GM12878 (cell line): ENCODE results near the gene BORCS6. TPM values are rescaled to one million over a fixed set of nuclear protein-coding genes. Genes with fewer than 3 reads are reported as not detected.

ENCODE experiments used
- ATAC-seq: fragments of 200-7000 bp; cut with Tn5 transposase; 3 replicates; pipeline ENCODE4 v1.9.1; 2020; ENCODE audit warnings: mild to moderate bottlenecking, moderate library complexity
- BruUV-seq: library from RNA; stranded (reverse); fragments of 400-500 nt; replicated peaks from 2 replicates; lab custom pipeline; 2021; lab: Mats Ljungman, UMichigan
- CTCF ChIA-PET: fragments of 300-600 bp; sonication (Branson Sonifier 250); formaldehyde crosslinking; extraction: SDS; loops from one replicate; lab custom pipeline; 2021; ENCODE audit warnings: inconsistent platforms; lab: Yijun Ruan, JAX
- POLR2A ChIA-PET: fragments of 350-600 bp; formaldehyde crosslinking; extraction: SDS; loops from one replicate; lab custom pipeline; 2021; ENCODE audit warnings: inconsistent platforms; lab: Charles Lee
- RAD21 ChIA-PET: fragments of 300-600 bp; sonication (Branson Sonifier 250); formaldehyde crosslinking; loops from one replicate; lab custom pipeline; 2023; ENCODE audit warnings: antibody characterized with exemption; ENCODE audit not compliant: unreplicated experiment; lab: Charles Lee
- SMC1A ChIA-PET: fragments of 300-600 bp; sonication (Branson Sonifier 250); formaldehyde crosslinking; loops from one replicate; lab custom pipeline; 2023; ENCODE audit not compliant: unreplicated experiment, uncharacterized antibody; lab: Charles Lee
- DNase-seq: peaks from one replicate; pipeline ENCODE4 v3.0.0-alpha.2; 2011; ENCODE audit warnings: low read depth, low spot score
- FAIRE-seq: peaks from 3 replicates; lab custom pipeline; 2011; peaks lifted over from hg19 to GRCh38; lab: Jason Lieb, UNC
- H2AFZ ChIP-seq: 2 replicates; pipeline ENCODE4 v1.6.0; 2011; ENCODE audit warnings: low read depth, low read length, control low read depth; ENCODE audit not compliant: control insufficient read depth
- H3K27ac ChIP-seq: 2 replicates; pipeline ENCODE4 v1.5.1; 2011; ENCODE audit warnings: control low read depth; ENCODE audit not compliant: control insufficient read depth, insufficient read depth
- H3K27me3 ChIP-seq, 2 experiments: replicated peaks in 1 of 2; 2 replicates each; pipeline versions ENCODE4 v1.6.0 to v1.6.1; 2011; ENCODE audit warnings: low read length in 1 of 2; ENCODE audit not compliant: control insufficient read depth in 2 of 2, insufficient read depth in 2 of 2
- H3K36me3 ChIP-seq, 2 experiments: 2 replicates each; pipeline ENCODE4 v1.5.1; 2011; ENCODE audit warnings: low read length in 1 of 2; ENCODE audit not compliant: control insufficient read depth in 2 of 2, insufficient read depth in 2 of 2
- H3K4me1 ChIP-seq: 2 replicates; pipeline ENCODE4 v1.6.1; 2011; ENCODE audit warnings: mild to moderate bottlenecking, low read length, moderate library complexity, mixed read lengths; ENCODE audit not compliant: control insufficient read depth, insufficient read depth
- H3K4me2 ChIP-seq: 2 replicates; pipeline ENCODE4 v1.6.0; 2011; ENCODE audit warnings: control low read depth; ENCODE audit not compliant: control insufficient read depth, insufficient read depth
- H3K4me3 ChIP-seq: fragments of 200-600 bp; sonication (generic); 2 replicates; pipeline ENCODE4 v1.5.1; 2016
- H3K79me2 ChIP-seq: 2 replicates; pipeline ENCODE4 v1.6.0; 2011; ENCODE audit warnings: low read length; ENCODE audit not compliant: control insufficient read depth, insufficient read depth
- H3K9ac ChIP-seq: 2 replicates; pipeline ENCODE4 v1.8.0; 2011; ENCODE audit warnings: low read length, control low read depth, mixed read lengths; ENCODE audit not compliant: control insufficient read depth, insufficient read depth
- H3K9me3 ChIP-seq: replicated peaks from 3 replicates; pipeline ENCODE4 v1.5.1; 2011; ENCODE audit warnings: mild to moderate bottlenecking, low read length; ENCODE audit not compliant: control insufficient read depth, insufficient read depth
- H4K20me1 ChIP-seq: 2 replicates; pipeline ENCODE4 v1.6.0; 2011; ENCODE audit not compliant: control insufficient read depth, insufficient read depth
- ATF7 ChIP-seq: fragments of 450-650 bp; IDR thresholded peaks from 2 replicates; pipeline ENCODE4 v1.6.1; 2016; ENCODE audit warnings: low read depth, mild to moderate bottlenecking
- CBFB ChIP-seq: IDR thresholded peaks from 2 replicates; pipeline ENCODE4 v1.6.1; 2016; ENCODE audit warnings: antibody characterized with exemption, low read depth
- CBX5 ChIP-seq: sonication (generic); IDR thresholded peaks from 2 replicates; pipeline ENCODE4 v1.6.1; 2016; ENCODE audit warnings: low read depth, moderate library complexity, mild to moderate bottlenecking, inconsistent platforms
- EGR1 ChIP-seq, 2 experiments: IDR thresholded peaks; 1 replicate in 1 of 2; 2 replicates in 1 of 2; pipeline ENCODE4 v1.6.1; 2011 to 2012; ENCODE audit warnings: low read depth in 2 of 2, low read length in 2 of 2, borderline replicate concordance in 1 of 2, mild to moderate bottlenecking in 1 of 2, moderate library complexity in 1 of 2
- EP300 ChIP-seq, 2 experiments: fragments of 150-350 bp in 1 of 2; IDR thresholded peaks; 2 replicates each; pipeline ENCODE4 v1.6.1; 2011 to 2012; ENCODE audit warnings: low read depth in 2 of 2, low read length in 2 of 2, borderline replicate concordance in 1 of 2, improper control_type of control experiment in 1 of 2, inconsistent platforms in 1 of 2; ENCODE audit not compliant: control insufficient read depth in 1 of 2
- FOXK2 ChIP-seq: fragments of 450-650 bp; IDR thresholded peaks from 2 replicates; pipeline ENCODE4 v1.6.1; 2017; ENCODE audit warnings: mild to moderate bottlenecking, moderate library complexity
- MYC ChIP-seq: IDR thresholded peaks from 2 replicates; pipeline ENCODE4 v1.6.1; 2011; ENCODE audit warnings: mild to moderate bottlenecking, low read length, moderate library complexity, inconsistent platforms; ENCODE audit not compliant: insufficient read depth, insufficient replicate concordance, insufficient read length, severe bottlenecking
- POLR2AphosphoS5 ChIP-seq: IDR thresholded peaks from 2 replicates; pipeline ENCODE4 v1.6.1; 2011; ENCODE audit warnings: mild to moderate bottlenecking, low read length, inconsistent platforms
- RAD51 ChIP-seq: fragments of 450-650 bp; IDR thresholded peaks from 2 replicates; pipeline ENCODE4 v1.6.1; 2016; ENCODE audit warnings: moderate library complexity, mild to moderate bottlenecking, inconsistent platforms
- RFX5 ChIP-seq: IDR thresholded peaks from 2 replicates; pipeline ENCODE4 v1.6.1; 2011; ENCODE audit warnings: low read depth, low read length, improper control_type of control experiment
- ZBTB11 ChIP-seq: fragments of 450-650 bp; formaldehyde crosslinking; IDR thresholded peaks from 2 replicates; pipeline ENCODE4 v1.5.0; 2022; ENCODE audit warnings: mild to moderate bottlenecking, missing genetic modification characterization
- ZBTB33 ChIP-seq: fragments of 450-650 bp; IDR thresholded peaks from 2 replicates; pipeline ENCODE4 v1.6.1; 2017; ENCODE audit warnings: mild to moderate bottlenecking
- ZNF384 ChIP-seq: IDR thresholded peaks from 2 replicates; pipeline ENCODE4 v1.6.1; 2012; ENCODE audit warnings: low read depth, mild to moderate bottlenecking, low read length, improper control_type of control experiment, borderline replicate concordance
- WGBS: methylation state at CpG from one replicate; pipeline ENCODE4 v1.1.6; 2016; ENCODE audit warnings: low lambda C conversion rate; ENCODE audit not compliant: insufficient replicate concordance, insufficient coverage; ENCODE audit errors: missing lambda C conversion rate; 5-methylcytosine and 5-hydroxymethylcytosine counted together
- in situ Hi-C: fragments of 300-500 bp; cut with MboI; formaldehyde crosslinking; loops from 9 replicates; pipeline ENCODE4 v1.14.3; 2018; ENCODE audit warnings: mixed read lengths
- intact Hi-C: fragments of 100-400 bp; cut with micrococcal nuclease; formaldehyde crosslinking; loops from one replicate; pipeline ENCODE4 v1.14.2; 2022; ENCODE audit not compliant: unreplicated experiment
- polyA plus RNA-seq, 11 experiments: library from polyadenylated mRNA; depleted of rRNA in 4 of 11; unstranded in 6 of 11; stranded (reverse) in 5 of 11; fragments of >200 nt; fragmentation: Nextera tagmentation in 4 of 11; fragmentation: Illumina TruSeq in 1 of 11; extraction: Ambion mirVana in 4 of 11; extraction: Trizol in 1 of 11; gene quantifications; 1 replicate in 1 of 11; 2 replicates in 10 of 11; pipeline versions ENCODE4 v1.2.1 to v1.2.3, GENCODE V29; 2011 to 2016; ENCODE audit warnings: inconsistent platforms in 2 of 11, missing spikeins in 2 of 11, low read depth in 1 of 11
- total RNA-seq, 4 experiments: library from RNA; depleted of rRNA in 3 of 4; stranded (reverse); fragments of >200 nt in 3 of 4; fragmentation: Illumina TruSeq in 1 of 4; extraction: Trizol in 1 of 4; gene quantifications; 2 replicates each; pipeline versions ENCODE4 v1.2.1 to v1.2.3, GENCODE V29; 2013 to 2021

The BORCS6 gene
- total and polyA plus RNA-seq, 10 of the 15 experiments (the other 5 are each of a cell fraction or from before 2014, with no cell fraction given) = 0.37 to 14.1 (median 6.7) TPM

GRCh38 chr17:8167526-8167925 lies 22.5 kb downstream of the BORCS6 start (continued):
- TF ChIP-seq RAD51 (no peak), EP300 (IDR thresholded peaks at IDR 0.05; ENCODE audit: borderline replicate concordance in 1 of 2, control insufficient read depth in 1 of 2, low read depth in 2 of 2, low read length in 2 of 2) (no peak), RFX5 (no peak), ZBTB11 (no peak), CBFB (no peak), EGR1 (IDR thresholded peaks at IDR 0.05; ENCODE audit: borderline replicate concordance in 1 of 2, low read depth in 2 of 2, low read length in 2 of 2) (no peak), MYC (no peak)
- TF ChIP-seq, all 136 proteins: peak for 0

GRCh38 chr17:8166731-8167130 lies 23.2 kb downstream of the BORCS6 start:
- DNase-seq (no peak), FAIRE-seq (no peak), ATAC-seq (no peak)
- no peaks in the 10 kb centered on the region for H3K9me3 ChIP-seq
- H3K79me2 ChIP-seq = peaks cover 12% of the 10 kb centered on the region
- peaks cover 20% of the 10 kb centered on the region for H3K4me1 ChIP-seq
- no peak overlapping the region for H3K27ac ChIP-seq
- no peaks in the 10 kb centered on the region for H4K20me1 ChIP-seq
- H2AFZ ChIP-seq = no peak overlapping the region
- CTCF ChIA-PET = interaction anchor here (1.7 to 2.1 kb wide), 2 partner anchors 8 to 10 kb away, joined by 4 to 9 read pairs; no protein-coding TSS in a partner anchor
- BruUV-seq = no TSS peak
- RAD21 ChIA-PET = interaction anchor here (0.6 to 1.9 kb wide), 2 partner anchors 10 to 50 kb away, joined by 3 to 7 read pairs; no protein-coding TSS in a partner anchor
- H3K36me3 ChIP-seq = no peaks in the 10 kb centered on the region
- H3K27me3 ChIP-seq = no peaks in the 10 kb centered on the region
- no peak overlapping the region for H3K4me2 ChIP-seq
- H3K9ac ChIP-seq = no peak overlapping the region
- POLR2A ChIA-PET = interaction anchor here (1.6 kb wide), 1 partner anchor 24 kb away, joined by 4 read pairs; no protein-coding TSS in a partner anchor
- intact Hi-C loops = no loop called here
- SMC1A ChIA-PET = interaction anchor here (1.0 kb wide), 1 partner anchor 29 kb away, joined by 3 read pairs; no protein-coding TSS in a partner anchor
- 64% methylated on average over 6 of the region's 6 CpGs for WGBS
- in situ Hi-C loops = no loop called here
- H3K4me3 ChIP-seq = no peak overlapping the region
- TF ChIP-seq ATF7 (no peak), POLR2AphosphoS5 (no peak), CBX5 (no peak), ZNF384 (no peak), ZBTB33 (no peak), FOXK2 (no peak), ZBTB11 (no peak)
